Prostate gland (tissue), 2 donors: ENCODE data around the gene ZNF496.

Experiments
- POLR2A ChIP-seq: fragments of 450-650 bp; IDR thresholded peaks from one replicate; pipeline ENCODE4 v1.6.1; 2016; ENCODE audit warnings: antibody characterized with exemption, mild to moderate bottlenecking
- TF ChIP-seq, protein P1 (sequence below), 4 experiments: fragments of 200-600 bp in 2 of 4; fragments of 450-650 bp in 2 of 4; sonication (generic) in 2 of 4; IDR thresholded peaks; 1 replicate in 3 of 4; 2 replicates in 1 of 4; pipeline ENCODE4 v1.5.1; 2016 to 2019; ENCODE audit warnings: antibody characterized with exemption in 4 of 4, mild to moderate bottlenecking in 2 of 4, moderate library complexity in 2 of 4

DNA sequence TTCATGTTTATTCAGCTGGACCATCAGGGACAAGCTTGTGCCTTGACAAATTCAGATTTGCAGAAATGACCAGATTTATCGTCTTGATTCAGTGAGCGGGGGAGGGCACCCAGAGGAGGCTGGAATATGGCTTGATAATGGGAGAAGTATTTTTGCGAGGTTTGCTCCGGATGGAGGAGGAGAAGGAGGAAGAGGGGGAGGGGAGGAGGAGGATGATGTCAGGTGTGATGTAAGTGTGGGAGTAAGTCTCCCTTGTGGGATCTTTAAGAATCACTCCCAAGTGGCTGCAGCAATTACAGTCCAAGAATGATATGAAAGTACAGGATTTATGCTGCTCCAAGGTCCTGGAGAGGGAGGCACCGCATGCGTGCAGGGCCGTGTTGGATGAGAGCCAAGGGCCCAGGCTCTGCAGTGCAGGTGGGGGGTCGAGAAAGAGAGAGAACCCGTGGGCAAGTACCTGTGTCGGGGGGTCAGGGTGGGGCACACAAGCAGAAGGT, 5.6 kb upstream of the ZNF496 start:
- no peak for TF ChIP-seq POLR2A
- TF ChIP-seq, protein P1, sequence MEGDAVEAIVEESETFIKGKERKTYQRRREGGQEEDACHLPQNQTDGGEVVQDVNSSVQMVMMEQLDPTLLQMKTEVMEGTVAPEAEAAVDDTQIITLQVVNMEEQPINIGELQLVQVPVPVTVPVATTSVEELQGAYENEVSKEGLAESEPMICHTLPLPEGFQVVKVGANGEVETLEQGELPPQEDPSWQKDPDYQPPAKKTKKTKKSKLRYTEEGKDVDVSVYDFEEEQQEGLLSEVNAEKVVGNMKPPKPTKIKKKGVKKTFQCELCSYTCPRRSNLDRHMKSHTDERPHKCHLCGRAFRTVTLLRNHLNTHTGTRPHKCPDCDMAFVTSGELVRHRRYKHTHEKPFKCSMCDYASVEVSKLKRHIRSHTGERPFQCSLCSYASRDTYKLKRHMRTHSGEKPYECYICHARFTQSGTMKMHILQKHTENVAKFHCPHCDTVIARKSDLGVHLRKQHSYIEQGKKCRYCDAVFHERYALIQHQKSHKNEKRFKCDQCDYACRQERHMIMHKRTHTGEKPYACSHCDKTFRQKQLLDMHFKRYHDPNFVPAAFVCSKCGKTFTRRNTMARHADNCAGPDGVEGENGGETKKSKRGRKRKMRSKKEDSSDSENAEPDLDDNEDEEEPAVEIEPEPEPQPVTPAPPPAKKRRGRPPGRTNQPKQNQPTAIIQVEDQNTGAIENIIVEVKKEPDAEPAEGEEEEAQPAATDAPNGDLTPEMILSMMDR (IDR thresholded peaks at IDR 0.05) = no peak
